T47D (cell line): ENCODE results near the gene PSMD3.

ENCODE experiments used
- DNase-seq, 2 experiments: peaks; one replicate each; pipeline versions ENCODE4 v3.0.0 to v3.0.0-alpha.2; 2011 to 2012; ENCODE audit warnings: low read depth in 1 of 2, low spot score in 1 of 2
- JUND ChIP-seq: IDR thresholded peaks from 2 replicates; pipeline ENCODE4 v1.6.1; 2012; ENCODE audit warnings: low read depth
- in situ Hi-C: cut with HindIII; loops from 2 replicates; pipeline ENCODE4 v1.10.0; 2016; ENCODE audit warnings: low sequenced_read_pairs, low pct_unique_long_range_greater_than_20kb

Gene PSMD3

DNA sequence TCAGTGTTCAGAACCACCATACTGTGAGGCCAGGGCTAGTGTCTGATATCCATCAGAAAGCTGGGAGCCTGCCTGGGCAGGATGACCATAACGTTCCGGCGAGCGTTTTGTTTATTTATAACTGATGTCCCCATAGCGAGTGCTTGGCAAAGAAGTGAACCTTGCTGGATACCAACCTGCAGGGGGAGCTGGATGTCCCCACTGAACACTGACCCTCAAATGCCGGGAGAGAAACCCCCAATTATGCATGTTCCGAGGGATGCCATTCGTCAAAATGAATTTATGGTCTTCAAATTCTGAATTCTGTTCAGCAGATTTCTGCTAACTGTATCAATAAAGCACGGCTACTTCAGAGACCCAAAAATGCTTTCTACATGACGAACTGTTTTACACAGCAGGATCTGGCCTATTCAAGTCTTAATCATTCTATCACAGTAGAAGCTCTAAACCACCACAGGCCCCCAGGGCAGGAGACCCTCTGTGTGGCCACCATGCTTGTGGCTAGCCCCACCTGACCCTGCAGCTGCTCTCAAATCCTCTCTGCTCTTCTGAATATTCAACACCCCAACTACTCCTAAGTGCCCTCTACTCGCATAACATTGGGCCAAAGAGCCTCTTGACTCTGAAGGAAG, 58.4 kb downstream of the PSMD3 start:
- DNase-seq, result peak; percentile 59 to 90
- in situ Hi-C loops, result no loop called here
- TF ChIP-seq JUND, result no peak

DNA sequence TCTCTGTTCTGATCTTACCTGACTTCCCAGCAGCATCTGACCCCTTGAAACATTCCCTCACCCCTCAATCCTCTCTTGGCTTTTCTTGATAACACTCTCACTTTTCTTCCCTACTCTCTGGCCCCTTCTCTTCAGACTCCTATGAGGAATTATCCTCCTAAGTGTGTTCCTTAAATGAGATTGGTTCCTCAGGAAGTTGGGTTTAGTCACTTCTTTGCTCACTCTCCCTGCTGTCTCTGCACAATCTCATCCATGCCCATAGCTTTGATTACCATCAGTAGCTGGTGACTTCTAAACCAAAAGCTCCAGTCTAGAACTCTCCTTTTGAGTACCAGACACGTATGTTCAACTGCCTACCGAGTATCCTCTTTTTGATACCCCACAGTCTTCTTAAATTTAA, 60.6 kb downstream of the PSMD3 start:
- no peak for DNase-seq
- in situ Hi-C loops, result no loop called here
- TF ChIP-seq JUND, result no peak
